SIG-M5 treated with dmso at 0.1 percent for 504 hours (cell line): ENCODE data around the gene HMGB3.
"Not testable (repeated sequence)": the region's sequence is repeated elsewhere in the genome, so short reads cannot be mapped to it uniquely, and the experiment has no call there.

Experiments
- DNase-seq: peaks from one replicate; lab custom pipeline; 2025; ENCODE audit not compliant: unreplicated experiment; lab: John Stamatoyannopoulos, UW

HMGB3 gene

DNA sequence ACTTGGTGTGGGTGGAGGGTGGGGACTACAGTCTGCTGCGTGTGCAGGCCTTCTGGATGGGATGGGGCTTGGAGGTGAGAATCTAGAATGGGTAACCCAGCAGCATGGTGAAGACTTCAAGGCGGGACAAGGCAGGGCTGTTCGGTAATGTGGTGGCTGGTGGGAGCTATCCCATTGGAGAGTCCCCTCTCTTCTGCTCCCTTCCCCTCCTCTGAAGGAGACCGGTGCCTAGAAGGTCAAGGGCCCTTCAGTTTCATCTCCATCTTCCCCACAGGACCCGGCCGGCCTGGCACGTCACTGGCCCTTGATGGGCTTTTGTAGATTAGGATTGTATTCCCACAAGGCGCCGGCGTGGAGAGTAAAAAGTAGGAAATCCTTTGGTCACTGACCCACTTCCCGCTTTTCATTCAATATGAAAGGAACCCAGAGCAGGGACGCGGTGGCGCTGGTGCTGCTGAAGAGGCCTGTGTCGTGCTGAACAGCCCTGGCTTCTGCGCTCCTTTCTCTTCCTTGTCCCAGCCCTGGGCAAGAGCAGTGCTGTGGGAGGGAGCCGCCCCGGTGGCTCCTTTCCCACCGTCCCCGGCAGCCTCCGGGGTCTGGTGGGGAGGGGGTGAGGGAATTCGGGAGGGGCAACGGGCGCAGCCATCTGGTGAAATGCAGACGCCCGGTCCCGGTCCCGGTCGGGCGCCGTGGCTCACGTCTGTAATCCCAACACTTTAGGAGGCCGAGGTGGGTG lies 7.3 kb upstream of the HMGB3 start:
- DNase-seq = no peak

- no peak for DNase-seq
Measured at GRCh38 chrX:150977411-150978162, 5.5 kb upstream of the HMGB3 start.

- DNase-seq = no peak
Measured at GRCh38 chrX:150980186-150980585, 2.9 kb upstream of the HMGB3 start.

DNA sequence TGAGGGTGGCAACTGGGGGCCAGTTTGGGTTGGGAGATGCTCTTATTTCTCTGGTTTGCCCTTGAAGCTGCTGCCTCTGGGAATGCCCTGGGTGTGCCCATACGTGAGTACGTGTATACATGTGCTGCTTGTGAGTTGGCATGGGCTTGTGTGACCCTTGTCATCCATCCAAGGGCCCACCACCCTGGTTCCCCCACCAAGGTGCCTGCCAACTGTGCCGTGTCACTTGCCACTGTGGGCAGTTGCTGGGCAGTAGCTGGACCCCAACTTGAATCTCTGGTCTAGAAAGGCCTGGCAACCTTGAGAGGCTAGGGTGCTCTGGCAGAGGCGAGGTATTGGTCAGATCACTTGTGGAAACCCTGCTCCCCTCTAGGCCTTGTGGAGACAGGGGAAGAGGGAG lies 2.4 kb upstream of the HMGB3 start:
- DNase-seq = no peak

DNA sequence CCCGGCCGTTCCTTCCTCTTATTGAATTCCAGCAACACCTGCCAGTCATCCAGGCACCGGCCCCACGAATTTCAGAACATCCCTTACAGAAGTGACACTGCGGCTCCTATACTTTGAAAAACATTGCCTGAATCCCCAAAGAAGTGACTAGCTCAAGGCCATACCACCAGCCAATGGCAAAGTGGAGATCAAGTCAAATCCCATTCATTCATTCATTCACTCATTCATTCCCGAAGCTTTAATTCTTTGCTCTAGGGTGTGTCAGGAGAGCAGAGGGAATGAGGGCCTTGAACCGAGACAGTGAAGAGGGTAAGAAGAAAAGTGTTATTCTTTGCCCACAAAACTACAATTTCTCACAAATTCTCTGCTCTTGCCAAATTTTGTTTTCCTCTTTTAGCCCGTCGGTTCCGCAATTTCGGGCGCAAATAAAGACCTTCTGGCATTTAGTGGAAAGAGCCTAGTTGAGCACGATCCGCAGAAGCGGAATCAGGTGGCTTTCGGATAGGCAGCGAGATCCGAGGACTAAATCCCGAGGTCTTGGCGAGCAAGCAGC lies 824 bp upstream of the HMGB3 start:
- peak; percentile 64 for DNase-seq

- DNase-seq = no peak
Measured at GRCh38 chrX:150983521-150984168, 510 bp downstream of the HMGB3 start.

DNA sequence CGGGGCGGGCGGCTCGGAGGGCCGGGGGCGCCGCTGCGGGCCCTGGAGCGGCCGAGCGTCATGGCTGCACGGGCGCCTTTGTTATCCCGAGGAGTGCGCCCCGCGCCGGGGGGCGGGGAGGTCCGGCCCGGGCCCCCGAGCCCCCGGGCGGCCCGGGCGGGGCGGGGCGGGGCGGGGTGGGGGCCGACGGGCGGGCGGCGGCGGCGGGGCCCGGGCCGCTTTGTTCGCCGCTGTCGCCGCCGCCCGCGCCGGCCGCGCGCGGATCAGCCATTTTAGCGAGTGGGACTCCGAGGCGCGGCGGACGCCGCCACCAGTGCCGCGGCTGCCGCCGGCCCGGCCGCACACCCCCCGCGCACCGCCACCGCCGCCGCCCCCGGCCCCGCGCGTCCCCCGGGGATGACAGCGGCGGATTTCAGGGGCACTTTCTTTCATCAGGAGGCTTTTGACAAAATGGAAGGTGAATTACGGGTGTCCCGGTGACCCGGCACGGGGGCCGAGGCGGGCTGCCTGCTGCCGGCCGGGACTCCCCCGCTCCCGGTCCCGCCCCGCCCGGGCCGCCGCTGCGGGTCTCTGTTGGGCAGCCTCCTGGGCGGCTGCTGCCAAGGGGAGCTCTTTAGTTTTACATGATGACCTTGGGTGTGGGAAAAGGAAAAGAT lies 1.2 kb downstream of the HMGB3 start:
- no peak for DNase-seq

- DNase-seq = not testable (repeated sequence)
Measured at GRCh38 chrX:150987687-150988086, 4.6 kb downstream of the HMGB3 start.

GRCh38 chrX:150989420-150989819 lies 6.3 kb downstream of the HMGB3 start:
- no peak for DNase-seq

DNA sequence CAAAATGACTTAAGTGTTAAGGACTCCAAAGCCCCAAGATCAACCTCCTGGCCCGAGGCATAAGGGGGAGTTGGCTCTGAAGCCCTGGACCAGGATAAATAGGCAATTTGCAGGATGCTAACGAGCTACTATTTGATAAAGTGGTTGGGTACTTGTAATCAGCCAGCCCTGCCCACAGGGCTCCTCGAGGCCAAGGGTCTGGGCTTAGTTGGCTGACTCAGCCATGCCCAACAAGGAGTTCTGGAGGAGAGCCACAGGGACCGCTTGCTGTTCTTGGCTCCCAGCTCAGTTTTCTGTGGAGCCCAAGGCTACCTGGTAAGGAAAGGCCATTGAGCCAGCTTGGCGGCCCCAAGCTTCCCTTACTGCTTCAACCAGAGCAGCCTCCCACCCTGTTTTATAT lies 7.8 kb downstream of the HMGB3 start:
- no peak for DNase-seq

DNA sequence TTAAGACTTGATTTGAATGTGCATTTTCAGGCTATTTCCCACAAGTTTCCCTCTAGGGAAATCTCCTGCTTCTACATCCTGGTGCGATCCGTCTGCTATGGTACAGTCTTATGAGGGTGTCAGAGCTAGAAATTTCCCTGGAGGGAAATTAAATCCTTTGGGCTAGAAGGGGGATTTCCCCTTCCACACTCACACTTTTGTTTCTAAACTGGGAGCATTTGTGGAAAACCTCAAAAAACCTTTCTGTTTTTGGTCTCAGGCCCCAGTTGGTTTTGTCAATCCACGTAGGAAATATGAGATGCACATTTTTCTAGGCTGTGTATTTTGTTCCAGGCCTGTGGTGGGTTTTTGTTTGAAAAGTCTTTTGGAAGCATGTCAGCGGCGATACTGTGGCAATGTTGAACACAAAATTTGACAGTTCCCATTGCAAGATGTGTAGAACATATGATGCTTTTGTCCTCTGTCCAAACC lies 17.8 kb downstream of the HMGB3 start:
- DNase-seq = no peak

DNA sequence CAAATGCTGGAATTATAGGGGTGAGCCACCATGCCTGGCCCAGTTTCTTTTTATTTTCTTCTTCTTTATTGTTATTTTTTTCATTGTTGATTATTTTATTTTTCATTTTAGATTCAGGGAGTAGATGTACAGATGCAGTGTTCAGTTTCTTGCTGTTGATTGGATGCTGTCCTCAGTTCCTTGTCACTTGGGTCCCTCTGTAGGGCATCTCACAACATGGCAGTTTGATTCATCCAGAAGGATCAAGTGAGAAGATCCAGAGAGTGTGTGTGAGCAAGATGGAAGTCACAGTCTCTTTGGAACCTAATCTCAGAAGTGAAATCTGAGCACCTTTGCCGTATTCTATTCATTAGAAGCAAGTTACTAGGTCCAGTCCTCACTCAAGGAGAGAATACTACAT lies 20.9 kb downstream of the HMGB3 start:
- no peak for DNase-seq

- no peak for DNase-seq
Measured at GRCh38 chrX:151006410-151007109, 23.4 kb downstream of the HMGB3 start.

- DNase-seq = no peak
Measured at GRCh38 chrX:151009582-151009981, 26.4 kb downstream of the HMGB3 start.

GRCh38 chrX:151013164-151013743 lies 30.1 kb downstream of the HMGB3 start:
- no peak for DNase-seq

GRCh38 chrX:151015684-151016083 lies 32.5 kb downstream of the HMGB3 start:
- DNase-seq = no peak

- DNase-seq = no peak
Measured at GRCh38 chrX:151019856-151020255, 36.7 kb downstream of the HMGB3 start.

DNA sequence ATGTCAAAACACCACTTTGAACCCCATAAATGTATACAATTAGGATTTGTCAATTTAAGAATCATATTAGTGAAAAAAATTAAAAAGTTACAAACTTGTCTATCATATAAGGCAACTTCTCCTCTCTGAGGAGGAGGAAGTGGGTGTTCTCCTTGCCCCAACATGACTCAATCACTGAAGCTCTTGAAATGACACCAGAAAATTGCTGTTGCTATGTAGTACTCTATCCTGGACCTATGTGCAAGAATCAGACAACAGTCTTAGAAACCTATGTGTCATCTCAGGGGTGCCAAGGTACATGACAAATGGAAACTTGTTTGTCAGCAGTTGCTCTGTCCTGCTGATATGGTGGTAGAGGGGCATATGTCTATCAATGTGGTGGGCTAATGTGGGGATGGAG lies 47.7 kb downstream of the HMGB3 start:
- peak; percentile 29 for DNase-seq

- no peak for DNase-seq
Measured at GRCh38 chrX:151031391-151031975, 48.3 kb downstream of the HMGB3 start.

GRCh38 chrX:151039351-151039750 lies 56.2 kb downstream of the HMGB3 start:
- DNase-seq = no peak
